HT1080 (cell line): ENCODE measurements around the gene HRAS. TPM values are rescaled to one million over a fixed set of nuclear protein-coding genes. Genes with fewer than 3 reads are reported as not detected.

Experiments
- DNase-seq: peaks from one replicate; pipeline ENCODE4 v3.0.0-alpha.2; 2015; ENCODE audit warnings: low read depth
- small RNA-seq: library from RNA; depleted of rRNA; stranded (forward); fragments of <200 nt; gene quantifications from one replicate; pipeline ENCODE3, GENCODE V24; 2014
- total RNA-seq: library from RNA; depleted of rRNA; stranded (reverse); fragments of >200 nt; shearing (Covaris generic); gene quantifications from 2 replicates; pipeline ENCODE4 v1.2.3, GENCODE V29; 2014; rRNA removed

The HRAS gene
- total RNA-seq, 1 experiment from 2014 or later = 89.6 TPM

DNA sequence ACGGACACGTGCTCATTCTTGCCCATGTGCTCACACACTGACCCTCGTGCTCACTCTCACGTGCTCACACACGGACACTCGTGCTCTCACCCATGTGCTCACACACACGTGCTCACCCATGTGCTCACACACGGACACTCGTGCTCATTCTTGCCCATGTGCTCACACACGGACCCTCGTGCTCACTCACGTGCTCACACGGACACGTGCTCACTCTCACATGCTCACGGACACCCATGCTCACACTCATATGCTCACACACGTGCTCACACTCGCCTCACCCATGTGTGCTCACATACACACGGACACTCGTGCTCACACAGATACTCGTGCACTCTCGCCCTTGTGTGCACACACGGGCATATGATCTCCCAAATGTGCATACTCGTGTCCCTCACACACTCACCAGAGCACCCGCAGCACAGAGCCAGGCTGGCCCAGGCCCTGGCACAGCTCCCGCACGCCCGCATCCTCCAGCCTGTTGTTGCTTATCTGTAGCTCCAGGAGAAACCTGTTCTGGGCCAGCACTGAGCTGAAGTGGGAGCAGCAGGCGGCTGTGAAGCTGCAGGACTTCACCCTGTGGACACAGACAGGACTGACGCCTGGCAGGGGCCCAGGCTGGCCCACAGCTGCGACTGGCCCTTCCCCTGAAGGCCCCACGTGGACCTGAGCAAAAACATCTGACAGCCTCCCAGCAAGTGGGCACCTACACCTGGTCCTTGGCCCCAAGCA, 37.6 kb downstream of the HRAS start:
- no peak for DNase-seq

DNA sequence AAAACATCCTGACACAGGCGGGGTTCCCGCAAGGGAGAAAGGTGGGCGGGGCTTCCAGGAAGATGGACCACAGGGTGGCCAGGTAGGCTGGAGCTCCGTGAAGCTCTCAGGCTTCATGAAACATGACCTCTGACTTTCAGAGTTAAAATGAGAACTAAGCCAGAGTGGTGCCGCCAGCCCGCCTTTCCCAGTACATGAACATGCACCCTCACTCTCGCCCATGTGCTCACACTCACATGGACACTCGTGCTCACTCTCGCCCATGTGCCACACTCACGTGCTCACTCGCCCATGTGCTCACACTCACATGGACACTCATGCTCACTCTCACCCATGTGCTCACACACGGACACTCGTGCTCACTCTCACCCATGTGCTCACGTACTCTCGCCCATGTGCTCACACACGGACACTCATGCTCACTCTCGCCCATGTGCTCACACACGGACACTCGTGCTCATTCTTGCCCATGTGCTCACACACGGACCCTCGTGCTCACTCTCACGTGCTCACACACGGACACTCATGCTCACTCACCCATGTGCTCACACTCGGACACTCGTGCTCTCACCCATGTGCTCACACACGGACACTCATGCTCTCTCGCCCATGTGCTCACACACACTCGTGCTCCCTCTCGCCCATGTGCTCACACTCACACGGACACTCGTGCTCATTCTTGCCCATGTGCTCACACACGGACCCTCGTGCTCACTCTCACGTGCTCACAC, 38.4 kb downstream of the HRAS start:
- no peak for DNase-seq

DNA sequence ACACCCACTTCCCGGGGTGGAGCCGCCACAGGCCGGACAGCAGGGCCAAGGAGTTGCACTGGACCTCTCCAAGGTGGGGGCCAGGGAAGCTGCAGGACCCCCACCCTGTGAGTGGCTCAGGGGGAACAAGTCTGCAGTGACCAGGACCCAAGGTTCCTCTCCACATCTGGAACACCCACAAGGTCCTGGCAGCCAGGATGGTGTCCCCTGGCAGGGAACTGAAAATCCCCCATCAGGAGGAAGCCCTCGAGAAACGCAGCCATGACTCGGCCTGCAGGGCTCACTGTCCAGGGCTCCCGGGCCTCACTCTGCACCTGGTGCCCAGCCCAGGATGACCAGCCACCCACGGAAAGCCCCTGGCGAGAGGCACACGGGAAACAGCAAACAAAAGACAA, 39.8 kb downstream of the HRAS start:
- DNase-seq = no peak

- no peak for DNase-seq
Observed at GRCh38 chr11:494761-495536, 40.4 kb downstream of the HRAS start.

GRCh38 chr11:492427-493226, 42.7 kb downstream of the HRAS start:
- no peak for DNase-seq

GRCh38 chr11:491358-491757, 44.0 kb downstream of the HRAS start:
- DNase-seq = no peak

DNA sequence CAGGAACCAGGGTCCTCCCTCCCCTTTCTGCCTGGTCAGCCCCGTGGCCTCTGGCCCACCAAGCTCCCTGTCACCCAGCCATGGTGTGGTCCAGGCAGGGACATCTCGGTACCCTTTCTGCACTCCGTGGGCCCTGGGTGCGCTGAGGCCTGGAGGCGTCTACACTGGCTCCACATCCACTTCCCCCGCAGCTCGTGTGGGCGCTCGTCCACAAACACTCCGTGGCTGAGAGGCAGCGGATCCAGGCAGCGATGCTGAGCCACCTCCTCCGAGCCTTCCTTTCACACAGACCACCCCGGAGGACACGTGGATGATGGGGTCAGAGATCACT, 44.5 kb downstream of the HRAS start:
- no peak for DNase-seq

DNA sequence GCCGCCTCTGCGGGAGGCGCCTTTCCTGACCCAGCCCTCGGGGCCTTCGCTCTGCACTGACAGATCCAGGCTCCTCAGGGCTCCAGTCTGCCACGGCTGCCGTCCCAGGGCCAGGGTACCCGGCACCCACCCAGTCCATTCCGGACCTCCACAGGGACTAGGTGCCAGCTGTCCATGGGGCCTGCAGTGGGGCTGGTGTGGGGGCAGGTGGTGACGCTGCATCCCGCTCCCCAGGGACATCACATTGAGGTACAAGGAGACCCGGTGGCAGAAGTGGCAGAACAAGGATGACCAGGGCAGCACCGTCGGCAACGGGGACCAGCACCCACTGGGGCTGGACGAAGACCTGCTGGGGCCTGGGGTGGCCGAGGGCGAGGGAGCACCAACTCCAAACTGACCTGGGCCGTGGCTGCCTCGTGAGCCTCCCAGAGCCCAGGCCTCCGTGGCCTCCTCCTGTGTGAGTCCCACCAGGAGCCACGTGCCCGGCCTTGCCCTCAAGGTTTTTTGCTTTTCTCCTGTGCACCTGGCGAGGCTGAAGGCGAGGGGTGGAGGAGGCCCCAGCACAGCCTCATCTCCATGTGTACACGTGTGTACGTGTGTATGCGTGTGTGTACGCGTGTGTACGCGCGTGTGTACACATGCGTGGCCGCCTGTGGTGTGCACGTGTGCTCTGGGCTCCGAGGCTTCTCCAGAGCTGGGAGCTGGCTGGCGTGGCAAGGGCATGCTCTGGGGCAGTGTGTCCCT, 45.0 kb downstream of the HRAS start:
- DNase-seq = no peak

DNA sequence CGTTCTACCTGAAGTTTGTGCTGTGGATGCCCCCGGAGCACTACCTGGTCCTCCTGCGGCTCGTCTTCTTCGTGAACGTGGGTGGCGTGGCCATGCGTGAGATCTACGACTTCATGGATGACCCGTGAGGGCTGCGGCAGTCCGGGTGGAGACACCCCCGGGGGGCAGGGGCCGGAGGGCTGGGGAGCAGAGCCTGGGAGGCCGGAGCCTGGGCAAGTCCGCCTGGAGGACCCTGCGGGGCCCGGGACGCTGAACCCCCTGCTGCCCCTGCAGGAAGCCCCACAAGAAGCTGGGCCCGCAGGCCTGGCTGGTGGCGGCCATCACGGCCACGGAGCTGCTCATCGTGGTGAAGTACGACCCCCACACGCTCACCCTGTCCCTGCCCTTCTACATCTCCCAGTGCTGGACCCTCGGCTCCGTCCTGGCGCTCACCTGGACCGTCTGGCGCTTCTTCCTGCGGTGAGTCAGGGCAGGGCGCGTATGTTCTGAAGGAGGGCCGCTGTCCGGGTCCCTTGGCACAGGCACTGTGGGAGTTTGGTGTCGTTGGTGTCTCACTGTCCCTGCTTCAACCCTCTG, 45.7 kb downstream of the HRAS start:
- DNase-seq = no peak

DNA sequence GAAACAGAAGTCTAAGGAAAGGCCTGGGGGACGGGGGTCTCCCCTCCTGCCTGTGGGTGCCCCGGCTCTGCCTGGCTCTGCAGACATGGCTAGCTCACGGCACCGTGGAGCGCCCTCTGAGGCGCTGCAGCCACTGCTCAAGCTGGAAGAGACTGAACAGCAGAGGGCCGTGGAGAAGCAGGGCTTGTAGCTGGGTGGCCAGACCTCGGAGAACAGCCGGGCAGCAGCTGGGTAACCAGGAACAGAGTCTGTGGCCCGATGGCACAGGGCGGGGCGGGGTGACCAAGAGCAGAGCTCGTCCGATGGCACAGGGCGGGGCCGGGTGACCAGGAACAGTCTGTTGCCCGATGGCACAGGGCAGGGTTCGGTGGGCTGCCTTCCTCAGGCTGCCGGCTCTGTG, 46.4 kb downstream of the HRAS start:
- DNase-seq = no peak

DNA sequence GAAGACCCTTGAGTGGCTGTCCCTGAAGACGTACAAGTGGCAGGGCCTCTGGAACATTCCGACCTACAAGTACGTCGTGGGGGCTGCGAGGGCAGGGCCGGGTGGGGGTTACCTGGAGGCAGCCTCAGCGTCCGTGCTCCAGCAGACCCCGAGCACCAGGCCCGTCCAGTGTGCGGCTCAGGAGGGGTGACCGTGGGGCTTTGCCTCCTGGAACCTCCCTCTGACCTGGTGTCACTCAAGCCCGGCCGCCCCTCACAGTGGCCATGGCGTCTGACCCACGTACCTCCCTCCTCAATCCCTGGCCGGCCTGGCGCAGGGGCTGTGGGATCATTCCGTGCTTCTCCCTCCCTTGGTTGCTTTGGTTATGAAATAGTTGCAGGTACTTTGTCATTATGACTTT, 46.8 kb downstream of the HRAS start:
- DNase-seq = no peak

DNA sequence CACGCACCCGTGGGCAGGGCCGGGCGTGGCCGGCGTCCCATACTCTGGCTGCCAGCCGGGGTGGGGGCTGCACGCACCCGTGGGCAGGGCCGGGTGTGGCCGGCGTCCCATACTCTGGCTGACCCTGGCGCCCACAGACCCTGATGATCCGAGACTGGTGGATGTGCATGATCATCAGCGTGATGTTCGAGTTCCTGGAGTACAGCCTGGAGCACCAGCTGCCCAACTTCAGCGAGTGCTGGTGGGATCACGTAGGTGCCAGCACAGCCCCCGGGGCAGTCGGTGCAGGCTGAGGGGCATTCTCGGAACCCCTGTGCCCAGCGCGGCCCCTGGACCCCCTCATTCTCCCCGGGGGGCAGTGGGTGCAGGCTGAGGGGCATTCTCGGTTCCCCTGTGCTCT, 47.3 kb downstream of the HRAS start:
- DNase-seq = no peak

DNA sequence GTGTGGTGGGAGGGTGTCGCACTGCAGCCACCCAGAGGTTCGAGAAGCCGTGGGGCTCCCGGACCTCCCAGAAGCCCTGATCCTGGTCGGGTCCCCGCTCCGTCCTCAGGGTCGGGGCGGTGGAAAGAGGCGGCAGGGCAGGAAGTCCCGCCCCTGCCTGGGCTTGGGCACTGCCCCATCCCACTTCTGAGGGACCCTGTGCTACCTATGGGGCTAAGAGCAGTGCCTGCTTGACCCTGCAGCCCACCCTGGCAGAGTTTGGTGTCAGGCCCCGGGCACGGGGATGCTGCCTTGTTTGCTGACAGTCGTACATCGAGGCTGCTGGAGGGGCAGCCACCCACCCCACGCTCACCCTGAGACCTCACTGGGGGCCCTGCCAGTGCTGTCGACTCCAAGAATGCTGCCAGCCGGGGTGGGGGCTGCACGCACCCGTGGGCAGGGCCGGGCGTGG, 47.8 kb downstream of the HRAS start:
- no peak for DNase-seq

GRCh38 chr11:486189-486588, 49.2 kb downstream of the HRAS start:
- no peak for DNase-seq

DNA sequence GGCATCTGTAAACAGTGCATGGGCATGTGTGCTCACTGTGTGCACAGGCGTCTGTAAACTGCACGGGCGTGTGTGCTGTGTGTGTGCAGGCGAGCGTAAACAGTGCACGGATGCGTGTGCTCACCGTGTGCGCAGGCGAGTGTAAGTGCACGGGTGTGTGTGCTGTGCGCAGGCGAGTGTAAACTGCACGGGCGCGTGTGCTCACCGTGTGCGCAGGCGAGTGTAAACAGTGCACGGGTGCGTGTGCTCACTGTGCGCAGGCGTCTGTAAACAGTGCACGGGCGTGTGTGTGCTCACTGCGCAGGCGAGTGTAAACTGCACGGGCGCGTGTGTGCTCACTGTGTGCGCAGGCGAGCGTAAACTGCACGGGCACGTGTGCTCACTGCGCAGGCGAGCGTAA, 50.8 kb downstream of the HRAS start:
- no peak for DNase-seq

Small RNA genes lying within 50 kb of the gene (small RNA-seq; reads per million reads assigned to genes)
- gene MIR210 = 15.8 reads per million, percentile 92 among the genes with 10 or more reads in this experiment

Other genes with a start within 250 kb of the HRAS start
- 7.0 and 8.0 TPM in 2 replicates for gene PGGHG, start 246.4 kb downstream of the HRAS start, total RNA-seq
- not detected in 2 replicates for gene IFITM5, start 236.1 kb downstream of the HRAS start, total RNA-seq
- 38.4 and 96.0 TPM in 2 replicates for gene IFITM2, start 227.8 kb downstream of the HRAS start, total RNA-seq
- 4.6 and 5.4 TPM in 2 replicates for gene IFITM1, start 221.5 kb downstream of the HRAS start, total RNA-seq
- 67.9 and 180 TPM in 2 replicates for gene IFITM3, start 214.7 kb downstream of the HRAS start, total RNA-seq
- 3.0 and 8.1 TPM in 2 replicates for gene B4GALNT4, start 166.1 kb downstream of the HRAS start, total RNA-seq
- gene PKP3, start 141.4 kb downstream of the HRAS start, total RNA-seq = 12.0 and 13.1 TPM in 2 replicates
- gene SIGIRR, start 120.6 kb downstream of the HRAS start, total RNA-seq = 17.1 and 20.9 TPM in 2 replicates
- not detected in 2 replicates for gene ANO9, start 93.6 kb downstream of the HRAS start, total RNA-seq
- gene PTDSS2, start 85.3 kb downstream of the HRAS start, total RNA-seq = 24.7 and 29.7 TPM in 2 replicates
- 218 and 240 TPM in 2 replicates for gene RNH1, start 28.3 kb downstream of the HRAS start, total RNA-seq
- gene LRRC56, start 2.0 kb upstream of the HRAS start, total RNA-seq = not detected in 2 replicates
- 0.08 TPM in 1 of 2 replicates, not detected in the other for gene LMNTD2, start 25.2 kb upstream of the HRAS start, total RNA-seq
- 17.5 and 18.8 TPM in 2 replicates for gene RASSF7, start 25.4 kb upstream of the HRAS start, total RNA-seq
- 37.0 and 40.5 TPM in 2 replicates for gene PHRF1, start 40.9 kb upstream of the HRAS start, total RNA-seq
- not detected in 2 replicates for gene IRF7, start 80.4 kb upstream of the HRAS start, total RNA-seq
- gene CDHR5, start 89.4 kb upstream of the HRAS start, total RNA-seq = not detected in 2 replicates
- gene SCT, start 91.6 kb upstream of the HRAS start, total RNA-seq = not detected in 2 replicates
- gene DRD4, start 101.7 kb upstream of the HRAS start, total RNA-seq = 0.31 and 0.50 TPM in 2 replicates
- 64.5 and 75.0 TPM in 2 replicates for gene DEAF1, start 159.6 kb upstream of the HRAS start, total RNA-seq
- gene TMEM80, start 160.2 kb upstream of the HRAS start, total RNA-seq = 23.6 and 27.9 TPM in 2 replicates
- gene EPS8L2, start 170.7 kb upstream of the HRAS start, total RNA-seq = 38.3 and 42.6 TPM in 2 replicates
- 235 and 266 TPM in 2 replicates for gene TALDO1, start 211.9 kb upstream of the HRAS start, total RNA-seq
- 19.6 and 27.6 TPM in 2 replicates for gene GATD1, start 241.9 kb upstream of the HRAS start, total RNA-seq